ENCODE data around the gene GRK3. TPM values are rescaled to one million over a fixed set of nuclear protein-coding genes. Genes with fewer than 3 reads are reported as not detected.
"Not testable (repeated sequence)": the region's sequence is repeated elsewhere in the genome, so short reads cannot be mapped to it uniquely, and the experiment has no call there.

Gene GRK3
- total RNA-seq, 1 donor from 2014 or later, result 26.0 TPM

DNA sequence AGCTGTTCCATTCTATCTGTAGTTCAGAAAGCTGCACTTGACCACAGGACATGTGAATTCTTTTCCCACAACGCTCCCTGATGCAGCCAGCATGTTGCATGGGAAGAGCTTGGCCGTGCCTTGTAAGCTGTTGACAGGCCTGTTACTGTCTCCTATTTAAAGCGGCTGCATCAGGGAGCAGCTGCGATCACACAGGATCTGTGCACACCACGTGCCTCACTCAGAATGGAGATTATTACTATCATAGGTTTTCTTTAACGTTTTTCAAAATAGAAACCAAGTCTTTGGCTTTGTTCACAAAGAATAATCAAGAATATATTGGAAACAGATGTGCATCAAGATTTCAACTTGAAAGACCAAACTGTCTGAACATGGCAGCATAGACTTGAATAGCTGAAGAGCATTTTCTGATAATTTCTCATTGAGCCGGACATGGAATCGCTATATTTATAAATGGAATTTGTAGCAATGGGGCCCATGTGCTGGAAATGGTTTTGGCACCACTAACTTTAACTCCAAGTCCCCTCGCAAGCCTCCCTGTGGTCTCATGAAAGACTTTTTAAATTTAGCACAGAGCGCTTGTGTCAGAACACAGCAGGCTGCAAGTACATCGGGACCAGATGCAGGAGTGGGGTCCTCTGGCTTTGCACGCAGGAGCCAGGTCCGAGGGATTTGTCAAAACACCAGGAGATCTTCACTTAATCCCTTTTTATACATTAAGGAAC, 136.7 kb downstream of the GRK3 start:
- Mint-ChIP-seq H3K9me3 (ENCODE audit: low read depth) (no peaks in the 10 kb centered on the region), H3K27ac (no peak overlapping the region), H3K36me3 (ENCODE audit: insufficient read depth) (peaks cover 4% of the 10 kb centered on the region), H3K27me3 (no peaks in the 10 kb centered on the region), H3K4me1 (ENCODE audit: low read depth) (no peaks in the 10 kb centered on the region), H3K4me3 (ENCODE audit: low read depth) (no peak overlapping the region)
- TF ChIP-seq, protein P1, sequence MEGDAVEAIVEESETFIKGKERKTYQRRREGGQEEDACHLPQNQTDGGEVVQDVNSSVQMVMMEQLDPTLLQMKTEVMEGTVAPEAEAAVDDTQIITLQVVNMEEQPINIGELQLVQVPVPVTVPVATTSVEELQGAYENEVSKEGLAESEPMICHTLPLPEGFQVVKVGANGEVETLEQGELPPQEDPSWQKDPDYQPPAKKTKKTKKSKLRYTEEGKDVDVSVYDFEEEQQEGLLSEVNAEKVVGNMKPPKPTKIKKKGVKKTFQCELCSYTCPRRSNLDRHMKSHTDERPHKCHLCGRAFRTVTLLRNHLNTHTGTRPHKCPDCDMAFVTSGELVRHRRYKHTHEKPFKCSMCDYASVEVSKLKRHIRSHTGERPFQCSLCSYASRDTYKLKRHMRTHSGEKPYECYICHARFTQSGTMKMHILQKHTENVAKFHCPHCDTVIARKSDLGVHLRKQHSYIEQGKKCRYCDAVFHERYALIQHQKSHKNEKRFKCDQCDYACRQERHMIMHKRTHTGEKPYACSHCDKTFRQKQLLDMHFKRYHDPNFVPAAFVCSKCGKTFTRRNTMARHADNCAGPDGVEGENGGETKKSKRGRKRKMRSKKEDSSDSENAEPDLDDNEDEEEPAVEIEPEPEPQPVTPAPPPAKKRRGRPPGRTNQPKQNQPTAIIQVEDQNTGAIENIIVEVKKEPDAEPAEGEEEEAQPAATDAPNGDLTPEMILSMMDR (IDR thresholded peaks at IDR 0.05; ENCODE audit: unreplicated experiment), result no peak
- no peak for DNase-seq (ENCODE audit: low spot score, unreplicated experiment)

DNA sequence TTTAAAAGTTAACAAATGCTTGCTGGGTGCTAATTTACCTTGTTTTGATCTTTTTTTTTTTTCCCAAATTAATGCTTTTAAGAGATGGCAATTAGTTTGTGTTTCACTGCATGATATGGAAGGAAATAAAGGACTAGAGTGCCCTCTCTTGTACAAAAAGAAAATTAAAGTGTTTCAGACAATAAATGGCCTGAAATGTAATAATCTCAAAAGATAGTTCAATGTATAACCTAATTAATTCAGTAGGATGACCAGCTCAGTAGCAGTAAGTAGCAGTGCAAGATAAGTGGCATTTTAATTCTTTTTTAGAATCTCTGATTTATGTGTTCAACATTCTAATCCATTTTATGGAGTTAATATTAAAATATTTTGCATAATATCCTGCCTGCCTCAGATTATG, 137.6 kb downstream of the GRK3 start:
- peaks cover 4% of the 10 kb centered on the region for H3K36me3 Mint-ChIP-seq (ENCODE audit: insufficient read depth)
- no peaks in the 10 kb centered on the region for H3K4me1 Mint-ChIP-seq (ENCODE audit: low read depth)
- DNase-seq (ENCODE audit: low spot score, unreplicated experiment), result no peak
- no peaks in the 10 kb centered on the region for H3K27me3 Mint-ChIP-seq
- H3K27ac Mint-ChIP-seq, result no peak overlapping the region
- H3K9me3 Mint-ChIP-seq (ENCODE audit: low read depth), result no peaks in the 10 kb centered on the region
- H3K4me3 Mint-ChIP-seq (ENCODE audit: low read depth), result no peak overlapping the region
- TF ChIP-seq, protein P1 (IDR thresholded peaks at IDR 0.05; ENCODE audit: unreplicated experiment), result peak; percentile 43

DNA sequence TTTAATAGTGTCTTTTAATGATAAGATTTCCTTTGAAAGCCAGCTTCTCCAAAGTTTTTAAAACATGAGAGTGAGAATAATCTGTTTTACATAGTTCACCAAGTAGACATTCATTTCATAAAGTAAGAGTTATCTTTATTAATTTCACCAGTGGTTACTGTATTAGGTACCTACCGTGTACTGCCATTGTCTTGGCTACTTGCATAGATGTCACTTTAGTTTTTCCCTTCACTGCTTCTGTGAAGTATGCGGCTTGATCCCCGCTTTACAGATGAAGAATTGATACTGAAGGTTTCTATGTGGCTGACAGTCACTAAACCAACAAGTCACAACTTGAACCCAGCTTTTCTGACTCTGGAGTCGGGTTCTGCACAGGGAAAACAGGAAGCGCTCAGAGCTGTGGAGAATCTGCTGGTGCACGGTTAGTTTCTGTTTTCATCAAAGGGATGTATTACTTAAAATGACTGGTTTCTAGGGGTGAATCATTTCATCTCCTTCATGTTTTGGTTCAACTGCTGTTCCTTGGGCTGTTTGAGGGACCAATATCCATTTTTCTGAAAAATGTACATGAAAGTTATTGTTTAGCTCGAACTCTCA, 138.2 kb downstream of the GRK3 start:
- H3K36me3 Mint-ChIP-seq (ENCODE audit: insufficient read depth), result peaks cover 4% of the 10 kb centered on the region
- no peak for DNase-seq (ENCODE audit: low spot score, unreplicated experiment)
- TF ChIP-seq, protein P1 (IDR thresholded peaks at IDR 0.05; ENCODE audit: unreplicated experiment), result no peak
- H3K27me3 Mint-ChIP-seq, result no peaks in the 10 kb centered on the region
- H3K27ac Mint-ChIP-seq, result no peak overlapping the region
- H3K4me1 Mint-ChIP-seq (ENCODE audit: low read depth), result no peaks in the 10 kb centered on the region
- H3K9me3 Mint-ChIP-seq (ENCODE audit: low read depth), result no peaks in the 10 kb centered on the region
- H3K4me3 Mint-ChIP-seq (ENCODE audit: low read depth), result no peak overlapping the region

DNA sequence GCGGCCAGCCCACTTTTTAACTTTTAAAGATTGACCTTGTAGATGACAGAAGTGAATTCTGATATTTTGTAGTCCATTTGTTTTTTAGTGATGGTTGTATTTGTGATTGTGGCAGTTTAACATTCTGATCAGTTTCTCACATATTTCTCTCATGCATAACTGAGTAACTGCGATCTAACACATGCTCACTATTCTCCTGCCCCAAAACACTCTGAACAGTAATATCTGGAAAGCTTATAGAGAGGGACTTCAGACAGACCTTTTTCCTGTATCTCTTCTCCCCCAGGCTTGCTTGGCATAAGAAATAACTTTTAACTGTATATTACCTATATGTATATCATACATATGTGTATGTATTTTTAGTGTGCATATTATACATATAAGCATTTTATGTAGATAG, 140.2 kb downstream of the GRK3 start:
- Mint-ChIP-seq H3K4me1 (ENCODE audit: low read depth) (no peaks in the 10 kb centered on the region), H3K27me3 (no peaks in the 10 kb centered on the region), H3K27ac (no peak overlapping the region), H3K4me3 (ENCODE audit: low read depth) (no peak overlapping the region), H3K9me3 (ENCODE audit: low read depth) (no peaks in the 10 kb centered on the region), H3K36me3 (ENCODE audit: insufficient read depth) (peaks cover 6% of the 10 kb centered on the region)
- DNase-seq (ENCODE audit: low spot score, unreplicated experiment), result no peak
- TF ChIP-seq, protein P1 (IDR thresholded peaks at IDR 0.05; ENCODE audit: unreplicated experiment), result no peak

DNA sequence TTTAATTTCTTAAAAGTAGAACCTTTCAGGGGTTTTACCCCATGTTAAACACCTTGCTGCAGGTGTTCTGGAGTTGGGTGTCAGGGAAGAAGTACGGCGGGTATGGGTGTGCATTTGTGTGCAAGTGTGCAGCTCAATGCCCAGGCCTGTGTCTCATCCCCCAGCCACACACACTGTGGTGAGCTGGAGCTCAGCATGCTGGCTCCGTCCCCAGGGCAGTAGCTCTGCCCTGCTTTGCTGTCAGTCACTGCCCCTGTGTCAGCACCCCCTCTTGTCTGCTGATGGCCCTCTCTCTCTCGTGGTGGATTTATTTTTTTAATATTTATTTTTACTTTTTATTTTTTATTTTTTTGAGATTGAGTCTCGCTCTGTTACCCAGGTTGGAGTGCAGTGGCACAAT, 141.7 kb downstream of the GRK3 start:
- no peak for DNase-seq (ENCODE audit: low spot score, unreplicated experiment)
- no peak overlapping the region for H3K27ac Mint-ChIP-seq
- H3K4me1 Mint-ChIP-seq (ENCODE audit: low read depth), result no peaks in the 10 kb centered on the region
- H3K9me3 Mint-ChIP-seq (ENCODE audit: low read depth), result no peaks in the 10 kb centered on the region
- peaks cover 6% of the 10 kb centered on the region for H3K36me3 Mint-ChIP-seq (ENCODE audit: insufficient read depth)
- H3K27me3 Mint-ChIP-seq, result no peaks in the 10 kb centered on the region
- H3K4me3 Mint-ChIP-seq (ENCODE audit: low read depth), result no peak overlapping the region
- TF ChIP-seq, protein P1 (IDR thresholded peaks at IDR 0.05; ENCODE audit: unreplicated experiment), result no peak

DNA sequence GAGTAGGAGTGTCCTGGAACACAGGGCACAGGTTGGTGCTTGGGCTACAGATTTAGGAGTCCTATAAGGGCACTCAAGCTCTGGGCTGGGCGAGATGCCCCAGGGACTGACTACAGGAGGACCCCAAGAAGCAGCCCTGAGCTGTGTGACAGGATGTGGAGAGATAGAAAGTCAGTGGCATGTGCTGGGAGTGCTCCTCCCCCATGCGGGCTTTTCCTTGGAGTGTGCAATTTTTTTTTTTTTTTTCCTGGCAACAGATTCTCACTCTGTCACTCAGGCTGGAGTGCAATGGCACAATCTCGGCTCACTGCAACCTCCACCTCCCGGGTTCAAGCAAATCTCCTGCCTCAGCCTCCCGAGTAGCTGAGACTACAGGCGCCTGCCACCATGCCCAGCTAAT, 144.0 kb downstream of the GRK3 start:
- H3K4me3 Mint-ChIP-seq (ENCODE audit: low read depth); H3K4me1 Mint-ChIP-seq (ENCODE audit: low read depth); H3K36me3 Mint-ChIP-seq (ENCODE audit: insufficient read depth): not testable (repeated sequence)

More for the DNA sequence above, 144.0 kb downstream of the GRK3 start:
- H3K27me3 Mint-ChIP-seq; H3K9me3 Mint-ChIP-seq (ENCODE audit: low read depth); DNase-seq (ENCODE audit: low spot score, unreplicated experiment): not testable (repeated sequence)
- peak overlapping the region; percentile 39 for H3K27ac Mint-ChIP-seq

Data from progenitor cell of endocrine pancreas (in vitro differentiated cells).